Midbrain (tissue), 1 donor: ENCODE data around the gene STARD9.
"Not testable (repeated sequence)": the region's sequence is repeated elsewhere in the genome, so short reads cannot be mapped to it uniquely, and the experiment has no call there.

Experiments
- DNase-seq: peaks from one replicate; lab custom pipeline; 2025; lab: John Stamatoyannopoulos, UW

The STARD9 gene

GRCh38 chr15:42627485-42627884 is 52.1 kb downstream of the STARD9 start:
- DNase-seq: no peak

GRCh38 chr15:42628761-42629160 is 53.4 kb downstream of the STARD9 start:
- DNase-seq: no peak

GRCh38 chr15:42632105-42632675 is 56.8 kb downstream of the STARD9 start:
- DNase-seq: no peak

- DNase-seq: no peak
Measured at GRCh38 chr15:42640109-42640508, 64.7 kb downstream of the STARD9 start.

GRCh38 chr15:42650208-42651066 is 75.0 kb downstream of the STARD9 start:
- DNase-seq: peak; percentile 71

GRCh38 chr15:42665827-42666226 is 90.4 kb downstream of the STARD9 start:
- DNase-seq: no peak

GRCh38 chr15:42667855-42668254 is 92.4 kb downstream of the STARD9 start:
- DNase-seq: no peak

GRCh38 chr15:42670451-42670850 is 95.0 kb downstream of the STARD9 start:
- no peak for DNase-seq

GRCh38 chr15:42672444-42672843 is 97.0 kb downstream of the STARD9 start:
- DNase-seq: peak; percentile 10

GRCh38 chr15:42674472-42674871 is 99.1 kb downstream of the STARD9 start:
- DNase-seq: no peak

- no peak for DNase-seq
Measured at GRCh38 chr15:42675021-42675420, 99.6 kb downstream of the STARD9 start.

GRCh38 chr15:42679285-42680141 is 104.1 kb downstream of the STARD9 start:
- no peak for DNase-seq

- DNase-seq: not testable (repeated sequence)
Measured at GRCh38 chr15:42680142-42680482, 104.7 kb downstream of the STARD9 start.

- DNase-seq: no peak
Measured at GRCh38 chr15:42681119-42681518, 105.7 kb downstream of the STARD9 start.

- DNase-seq: no peak
Measured at GRCh38 chr15:42686281-42686680, 110.9 kb downstream of the STARD9 start.

- DNase-seq: no peak
Measured at GRCh38 chr15:42687740-42688139, 112.3 kb downstream of the STARD9 start.

- DNase-seq: no peak
Measured at GRCh38 chr15:42688301-42688700, 112.9 kb downstream of the STARD9 start.

- DNase-seq: no peak
Measured at GRCh38 chr15:42691308-42691707, 115.9 kb downstream of the STARD9 start.

GRCh38 chr15:42691770-42692169 is 116.4 kb downstream of the STARD9 start:
- DNase-seq: no peak

- DNase-seq: no peak
Measured at GRCh38 chr15:42692536-42692935, 117.1 kb downstream of the STARD9 start.

- no peak for DNase-seq
Measured at GRCh38 chr15:42692997-42693396, 117.6 kb downstream of the STARD9 start.

- DNase-seq: no peak
Measured at GRCh38 chr15:42693496-42693895, 118.1 kb downstream of the STARD9 start.

- no peak for DNase-seq
Measured at GRCh38 chr15:42693942-42694341, 118.5 kb downstream of the STARD9 start.
